Fibroblast of lung (primary cell): ENCODE data around the gene VAMP1. TPM values are rescaled to one million over a fixed set of nuclear protein-coding genes. Genes with fewer than 3 reads are reported as not detected.

Experiments used
- DNase-seq, 2 donors: peaks; one replicate each; pipeline versions ENCODE4 v3.0.0 to v3.0.0-alpha.2; 2010; ENCODE audit warnings: low read depth in 2 of 2
- H2AFZ ChIP-seq: 2 replicates; pipeline ENCODE4 v1.5.1; 2012; ENCODE audit warnings: low read length, control low read depth, inconsistent platforms
- H3K27ac ChIP-seq: 2 replicates; pipeline ENCODE4 v1.5.1; 2011; ENCODE audit warnings: low read length, control low read depth; ENCODE audit not compliant: insufficient read depth
- H3K27me3 ChIP-seq: 2 replicates; pipeline ENCODE4 v1.5.1; 2011; ENCODE audit warnings: mild to moderate bottlenecking, low read length; ENCODE audit not compliant: control insufficient read depth, insufficient read depth
- H3K36me3 ChIP-seq: 2 replicates; pipeline ENCODE4 v1.5.1; 2011; ENCODE audit warnings: low read length; ENCODE audit not compliant: control insufficient read depth, insufficient read depth
- H3K4me1 ChIP-seq: 2 replicates; pipeline ENCODE4 v1.5.1; 2011; ENCODE audit warnings: low read length; ENCODE audit not compliant: control insufficient read depth, insufficient read depth; ENCODE audit errors: extremely low read depth
- H3K4me2 ChIP-seq: 2 replicates; pipeline ENCODE4 v1.5.1; 2011; ENCODE audit warnings: low read length, control low read depth; ENCODE audit not compliant: insufficient read depth; ENCODE audit errors: extremely low read depth
- H3K4me3 ChIP-seq, 4 experiments: fragments of 200-600 bp in 1 of 4; sonication (generic) in 1 of 4; replicated peaks in 1 of 4; 2 replicates each; pipeline ENCODE4 v1.5.1; 2011 to 2016; ENCODE audit warnings: low read length in 4 of 4, low read depth in 3 of 4, mild to moderate bottlenecking in 3 of 4, control low read depth in 2 of 4, inconsistent platforms in 1 of 4, mixed read lengths in 1 of 4; ENCODE audit not compliant: insufficient read depth in 1 of 4; ENCODE audit errors: control extremely low read depth in 1 of 4
- H3K79me2 ChIP-seq: 2 replicates; pipeline ENCODE4 v1.5.1; 2012; ENCODE audit warnings: mild to moderate bottlenecking, low read length, inconsistent platforms; ENCODE audit not compliant: control insufficient read depth, insufficient read depth
- H3K9ac ChIP-seq: 2 replicates; pipeline ENCODE4 v1.5.1; 2011; ENCODE audit warnings: mild to moderate bottlenecking, low read length, control low read depth; ENCODE audit not compliant: insufficient read depth
- H3K9me3 ChIP-seq: 2 replicates; pipeline ENCODE4 v1.5.1; 2012; ENCODE audit warnings: low read depth, low read length; ENCODE audit not compliant: control insufficient read depth, insufficient read depth
- H4K20me1 ChIP-seq: 2 replicates; pipeline ENCODE4 v1.5.1; 2011; ENCODE audit warnings: low read length; ENCODE audit not compliant: control insufficient read depth, insufficient read depth; ENCODE audit errors: extremely low read depth
- EZH2 ChIP-seq: IDR thresholded peaks from 2 replicates; pipeline ENCODE4 v1.5.1; 2012; ENCODE audit warnings: low read length, control low read depth, mild to moderate bottlenecking; ENCODE audit errors: missing control alignments
- polyA plus RNA-seq, 2 donors: library from polyadenylated mRNA; depleted of rRNA in 1 of 2; stranded (reverse) in 1 of 2; unstranded in 1 of 2; fragments of >200 nt; gene quantifications; 2 replicates each; pipeline ENCODE4 v1.2.1, GENCODE V29; 2011 to 2012; ENCODE audit warnings: missing spikeins in 1 of 2
- total RNA-seq: library from RNA; depleted of rRNA; stranded (reverse); fragments of >200 nt; gene quantifications from 2 replicates; pipeline ENCODE4 v1.2.1, GENCODE V29; 2014
- TF ChIP-seq, protein P1 (sequence below), 2 donors: IDR thresholded peaks in 1 of 2; conservative IDR thresholded peaks in 1 of 2; 1 replicate in 1 of 2; 2 replicates in 1 of 2; pipeline ENCODE4 v1.5.1; 2011 to 2012; ENCODE audit warnings: low read length in 2 of 2, control low read depth in 1 of 2, inconsistent platforms in 1 of 2, low read depth in 1 of 2, mild to moderate bottlenecking in 1 of 2

The VAMP1 gene
- total and polyA plus RNA-seq, 2 donors (not counting 1 experiment from before 2014, with no cell fraction given), result 14.9 to 20.3 TPM

DNA sequence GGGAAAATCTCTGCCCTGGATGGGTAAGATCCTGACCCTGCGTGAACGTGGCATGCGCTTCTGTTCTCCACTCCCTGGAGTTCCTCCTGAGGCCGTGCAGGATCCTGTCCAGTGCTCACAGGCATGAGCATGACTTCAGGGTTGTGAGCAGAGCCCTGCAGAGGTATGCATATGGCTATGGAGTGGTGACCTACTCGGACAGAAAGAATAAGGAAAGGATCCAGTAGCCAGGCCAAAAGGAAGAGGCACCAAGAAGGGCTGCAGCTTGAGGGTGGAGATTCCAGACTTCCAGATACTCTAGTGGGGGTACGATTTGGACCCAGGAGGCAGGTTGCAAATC is 46.5 kb downstream of the VAMP1 start:
- H3K4me1 ChIP-seq, result no peaks in the 10 kb centered on the region
- no peak overlapping the region for H3K27ac ChIP-seq
- no peak for DNase-seq
- no peaks in the 10 kb centered on the region for H3K27me3 ChIP-seq
- H3K4me2 ChIP-seq, result no peak overlapping the region
- no peak overlapping the region for H3K9ac ChIP-seq
- H3K9me3 ChIP-seq, result no peaks in the 10 kb centered on the region
- no peak overlapping the region for H3K4me3 ChIP-seq
- H2AFZ ChIP-seq, result no peak overlapping the region
- TF ChIP-seq, protein P1, sequence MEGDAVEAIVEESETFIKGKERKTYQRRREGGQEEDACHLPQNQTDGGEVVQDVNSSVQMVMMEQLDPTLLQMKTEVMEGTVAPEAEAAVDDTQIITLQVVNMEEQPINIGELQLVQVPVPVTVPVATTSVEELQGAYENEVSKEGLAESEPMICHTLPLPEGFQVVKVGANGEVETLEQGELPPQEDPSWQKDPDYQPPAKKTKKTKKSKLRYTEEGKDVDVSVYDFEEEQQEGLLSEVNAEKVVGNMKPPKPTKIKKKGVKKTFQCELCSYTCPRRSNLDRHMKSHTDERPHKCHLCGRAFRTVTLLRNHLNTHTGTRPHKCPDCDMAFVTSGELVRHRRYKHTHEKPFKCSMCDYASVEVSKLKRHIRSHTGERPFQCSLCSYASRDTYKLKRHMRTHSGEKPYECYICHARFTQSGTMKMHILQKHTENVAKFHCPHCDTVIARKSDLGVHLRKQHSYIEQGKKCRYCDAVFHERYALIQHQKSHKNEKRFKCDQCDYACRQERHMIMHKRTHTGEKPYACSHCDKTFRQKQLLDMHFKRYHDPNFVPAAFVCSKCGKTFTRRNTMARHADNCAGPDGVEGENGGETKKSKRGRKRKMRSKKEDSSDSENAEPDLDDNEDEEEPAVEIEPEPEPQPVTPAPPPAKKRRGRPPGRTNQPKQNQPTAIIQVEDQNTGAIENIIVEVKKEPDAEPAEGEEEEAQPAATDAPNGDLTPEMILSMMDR (conservative IDR thresholded peaks at IDR 0.05 in 1 of 2, IDR thresholded peaks at IDR 0.05 in 1 of 2; ENCODE audit: low read depth in 1 of 2, low read length in 2 of 2), result no peak
- TF ChIP-seq EZH2, result no peak
- no peaks in the 10 kb centered on the region for H4K20me1 ChIP-seq
- H3K79me2 ChIP-seq, result no peaks in the 10 kb centered on the region
- no peaks in the 10 kb centered on the region for H3K36me3 ChIP-seq

DNA sequence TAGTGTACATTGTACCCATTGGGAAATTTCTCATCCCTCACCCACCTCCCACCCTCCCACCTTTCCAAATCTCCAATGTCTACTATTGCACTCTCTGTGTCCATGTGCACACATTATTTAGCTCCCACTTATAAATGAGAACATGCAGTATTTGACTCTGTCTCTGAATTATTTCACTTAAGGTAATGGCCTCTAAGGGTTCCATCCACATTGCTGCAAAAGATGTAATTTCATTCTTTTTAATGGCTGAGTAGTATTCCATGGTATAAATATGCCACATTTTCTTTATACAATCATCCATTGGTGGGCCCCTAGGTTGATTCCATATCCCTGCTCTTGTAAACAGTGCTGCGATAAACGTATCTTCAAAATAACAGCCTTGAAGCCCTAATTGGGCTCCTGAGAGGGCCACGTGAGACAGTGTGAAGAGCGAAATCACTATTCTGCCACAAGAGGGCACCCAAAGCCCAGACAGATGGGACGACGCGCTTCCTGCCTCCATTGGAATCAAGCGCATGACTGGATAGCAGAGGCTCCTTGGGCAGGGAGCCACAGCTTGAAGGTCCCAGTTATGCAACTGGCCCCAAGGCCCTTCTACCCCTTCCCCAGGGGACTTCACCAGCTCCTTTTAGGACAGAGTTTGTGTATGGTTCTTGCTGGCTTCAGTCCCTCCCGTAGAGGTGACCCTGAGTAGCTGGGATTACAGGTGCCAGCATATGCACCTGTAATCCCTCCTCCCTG is 47.0 kb downstream of the VAMP1 start:
- no peaks in the 10 kb centered on the region for H3K79me2 ChIP-seq
- no peaks in the 10 kb centered on the region for H3K9me3 ChIP-seq
- H3K36me3 ChIP-seq, result no peaks in the 10 kb centered on the region
- DNase-seq, result peak; percentile 82 to 93
- H4K20me1 ChIP-seq, result no peaks in the 10 kb centered on the region
- H3K4me1 ChIP-seq, result no peaks in the 10 kb centered on the region
- no peak overlapping the region for H3K4me3 ChIP-seq
- no peak overlapping the region for H3K27ac ChIP-seq
- no peaks in the 10 kb centered on the region for H3K27me3 ChIP-seq
- no peak overlapping the region for H3K4me2 ChIP-seq
- TF ChIP-seq, protein P1 (conservative IDR thresholded peaks at IDR 0.05 in 1 of 2, IDR thresholded peaks at IDR 0.05 in 1 of 2; ENCODE audit: low read depth in 1 of 2, low read length in 2 of 2), result peak; percentile 64 to 82
- no peak for TF ChIP-seq EZH2
- H3K9ac ChIP-seq, result no peak overlapping the region
- H2AFZ ChIP-seq, result no peak overlapping the region

DNA sequence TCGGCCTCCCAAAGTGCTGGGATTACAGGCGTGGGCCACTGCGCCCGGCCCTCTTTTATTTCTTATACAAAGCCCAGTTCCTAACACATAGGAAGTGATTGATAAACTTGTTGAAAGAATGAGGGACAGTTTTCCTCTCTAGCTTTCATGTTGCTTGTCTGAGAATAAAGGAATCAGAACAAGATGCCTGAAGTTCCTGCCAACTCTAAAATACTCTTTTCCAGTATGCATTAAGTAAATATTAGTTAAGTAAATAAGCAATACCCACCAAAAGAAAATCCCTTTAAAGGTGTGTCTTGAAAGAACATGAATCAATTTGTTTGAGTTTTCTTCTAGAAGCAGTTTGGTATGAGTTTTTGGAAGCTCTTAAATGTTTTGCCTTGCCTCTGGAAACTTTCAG is 50.1 kb downstream of the VAMP1 start:
- Histone ChIP-seq H3K4me2 (no peak overlapping the region), H3K4me1 (no peaks in the 10 kb centered on the region), H2AFZ (no peak overlapping the region), H3K9me3 (no peaks in the 10 kb centered on the region), H3K27me3 (no peaks in the 10 kb centered on the region), H3K9ac (no peak overlapping the region), H3K4me3 (no peak overlapping the region), H4K20me1 (no peaks in the 10 kb centered on the region), H3K36me3 (no peaks in the 10 kb centered on the region), H3K27ac (no peak overlapping the region), H3K79me2 (no peaks in the 10 kb centered on the region)
- no peak for TF ChIP-seq EZH2
- TF ChIP-seq, protein P1 (conservative IDR thresholded peaks at IDR 0.05 in 1 of 2, IDR thresholded peaks at IDR 0.05 in 1 of 2; ENCODE audit: low read depth in 1 of 2, low read length in 2 of 2), result no peak
- no peak for DNase-seq
